Measurements from ENCODE around the gene TCF7. TPM values are rescaled to one million over a fixed set of nuclear protein-coding genes. Genes with fewer than 3 reads are reported as not detected.

TCF7 gene
- polyA plus RNA-seq, 1 donor from 2014 or later = 0.15 TPM

GRCh38 chr5:134148986-134149539 is 34.6 kb downstream of the TCF7 start:
- H2AFZ ChIP-seq (ENCODE audit: low read depth, low read length) = no peak overlapping the region
- H3K4me3 ChIP-seq (ENCODE audit: low read length) = no peak overlapping the region
- peaks cover 3% of the 10 kb centered on the region for H3K79me2 ChIP-seq (replicated peaks; ENCODE audit: insufficient read depth, low read length)
- H3K9me2 ChIP-seq (ENCODE audit: insufficient read depth, low read length) = no peaks in the 10 kb centered on the region
- H3K4me2 ChIP-seq (ENCODE audit: low read length) = no peak overlapping the region
- no peak overlapping the region for H3K27ac ChIP-seq (ENCODE audit: low read length)
- no peaks in the 10 kb centered on the region for H4K20me1 ChIP-seq (ENCODE audit: insufficient read depth)
- no peak overlapping the region for H3K9ac ChIP-seq (ENCODE audit: low read length)
- TF ChIP-seq REST (IDR thresholded peaks at IDR 0.05; ENCODE audit: borderline replicate concordance) (no peak), SMC3 (conservative IDR thresholded peaks at IDR 0.05; ENCODE audit: poor library complexity) (no peak), RAD21 (conservative IDR thresholded peaks at IDR 0.05) (no peak)
- H3K27me3 ChIP-seq (ENCODE audit: insufficient read depth, low read depth, low read length) = no peaks in the 10 kb centered on the region
- H3K36me3 ChIP-seq (ENCODE audit: insufficient read depth, low read length) = no peaks in the 10 kb centered on the region
- no peaks in the 10 kb centered on the region for H3F3A ChIP-seq (ENCODE audit: insufficient read depth, low read length, poor library complexity, severe bottlenecking)
- no peaks in the 10 kb centered on the region for H3K9me3 ChIP-seq (ENCODE audit: low read length)

GRCh38 chr5:134149571-134150303 is 35.3 kb downstream of the TCF7 start:
- no peak overlapping the region for H2AFZ ChIP-seq (ENCODE audit: low read depth, low read length)
- H3F3A ChIP-seq (ENCODE audit: insufficient read depth, low read length, poor library complexity, severe bottlenecking) = no peaks in the 10 kb centered on the region
- H3K27me3 ChIP-seq (ENCODE audit: insufficient read depth, low read depth, low read length) = no peaks in the 10 kb centered on the region
- H3K9me2 ChIP-seq (ENCODE audit: insufficient read depth, low read length) = no peaks in the 10 kb centered on the region
- no peak overlapping the region for H3K4me2 ChIP-seq (ENCODE audit: low read length)
- TF ChIP-seq MXI1 (conservative IDR thresholded peaks at IDR 0.05; ENCODE audit: poor library complexity, severe bottlenecking) (no peak), SMC3 (conservative IDR thresholded peaks at IDR 0.05; ENCODE audit: poor library complexity) (no peak), EP300 (conservative IDR thresholded peaks at IDR 0.05; ENCODE audit: poor library complexity, severe bottlenecking) (no peak), POLR2AphosphoS5 (IDR thresholded peaks at IDR 0.05) (no peak), TAF1 (IDR thresholded peaks at IDR 0.05; ENCODE audit: low read depth) (no peak), RAD21 (conservative IDR thresholded peaks at IDR 0.05) (no peak), EZH2 (IDR thresholded peaks at IDR 0.05; ENCODE audit: borderline replicate concordance, insufficient read depth, low read length, poor library complexity, severe bottlenecking) (no peak), CTCF (IDR thresholded peaks at IDR 0.05; ENCODE audit: poor library complexity, severe bottlenecking) (no peak), REST (IDR thresholded peaks at IDR 0.05; ENCODE audit: borderline replicate concordance) (no peak)
- H3K9ac ChIP-seq (ENCODE audit: low read length) = no peak overlapping the region
- H3K4me3 ChIP-seq (ENCODE audit: low read length) = no peak overlapping the region
- no peaks in the 10 kb centered on the region for H3K36me3 ChIP-seq (ENCODE audit: insufficient read depth, low read length)
- no peaks in the 10 kb centered on the region for H4K20me1 ChIP-seq (ENCODE audit: insufficient read depth)
- H3K27ac ChIP-seq (ENCODE audit: low read length) = no peak overlapping the region
- H3K79me2 ChIP-seq (replicated peaks; ENCODE audit: insufficient read depth, low read length) = peaks cover 3% of the 10 kb centered on the region
- H3K9me3 ChIP-seq (ENCODE audit: low read length) = no peaks in the 10 kb centered on the region
